HL-60 (cell line): ENCODE results near the gene GLT8D1.

ENCODE experiments used
- DNase-seq, 2 experiments: peaks; one replicate each; pipeline ENCODE4 v3.0.0-alpha.2; 2010 to 2020; ENCODE audit warnings: low read depth in 1 of 2, low spot score in 1 of 2
- H3K27ac ChIP-seq: fragments of 250-450 bp; sonication (Bioruptor Pico); replicated peaks from 2 replicates; pipeline ENCODE4 v1.5.1; 2020; ENCODE audit warnings: mild to moderate bottlenecking, moderate library complexity
- H3K27me3 ChIP-seq: fragments of 250-450 bp; sonication (Bioruptor Pico); 2 replicates; pipeline ENCODE4 v1.5.1; 2021; ENCODE audit warnings: mild to moderate bottlenecking, moderate library complexity; ENCODE audit not compliant: insufficient read depth, poor library complexity, severe bottlenecking
- H3K4me3 ChIP-seq: replicated peaks from 2 replicates; pipeline ENCODE4 v1.5.1; 2011; ENCODE audit warnings: mild to moderate bottlenecking, control low read depth, low read length; ENCODE audit not compliant: insufficient read depth
- GABPA ChIP-seq: IDR thresholded peaks from 2 replicates; pipeline ENCODE4 v1.6.1; 2012; ENCODE audit warnings: low read depth
- POLR2AphosphoS5 ChIP-seq: IDR thresholded peaks from 2 replicates; pipeline ENCODE4 v1.6.1; 2012; ENCODE audit warnings: low read depth
- SPI1 ChIP-seq: IDR thresholded peaks from 2 replicates; pipeline ENCODE4 v1.6.1; 2012; ENCODE audit warnings: low read depth, mild to moderate bottlenecking, borderline replicate concordance
- long read RNA-seq: library from polyadenylated mRNA; unstranded; transcript quantifications from one replicate; pipeline ENCODE4 v2.0.0, GENCODE V29; 2020
- TF ChIP-seq, protein P1 (sequence below): IDR thresholded peaks from one replicate; pipeline ENCODE4 v1.5.1; 2011; ENCODE audit warnings: low read length, control low read depth, inconsistent platforms; ENCODE audit not compliant: insufficient read depth
- TF ChIP-seq, protein P2 (sequence below): IDR thresholded peaks from 2 replicates; pipeline ENCODE4 v1.6.1; 2012; ENCODE audit warnings: low read depth; ENCODE audit not compliant: insufficient replicate concordance

GLT8D1 gene
- long read RNA-seq, transcript GLT8D1-201 (10 exons, 1,849 nt) = major isoform, 26 of 122 reads
- long read RNA-seq, partial matches to known transcripts = 10 of 122 reads
- long read RNA-seq, other reads (novel, unspliced or antisense) = 83 of 122 reads

DNA sequence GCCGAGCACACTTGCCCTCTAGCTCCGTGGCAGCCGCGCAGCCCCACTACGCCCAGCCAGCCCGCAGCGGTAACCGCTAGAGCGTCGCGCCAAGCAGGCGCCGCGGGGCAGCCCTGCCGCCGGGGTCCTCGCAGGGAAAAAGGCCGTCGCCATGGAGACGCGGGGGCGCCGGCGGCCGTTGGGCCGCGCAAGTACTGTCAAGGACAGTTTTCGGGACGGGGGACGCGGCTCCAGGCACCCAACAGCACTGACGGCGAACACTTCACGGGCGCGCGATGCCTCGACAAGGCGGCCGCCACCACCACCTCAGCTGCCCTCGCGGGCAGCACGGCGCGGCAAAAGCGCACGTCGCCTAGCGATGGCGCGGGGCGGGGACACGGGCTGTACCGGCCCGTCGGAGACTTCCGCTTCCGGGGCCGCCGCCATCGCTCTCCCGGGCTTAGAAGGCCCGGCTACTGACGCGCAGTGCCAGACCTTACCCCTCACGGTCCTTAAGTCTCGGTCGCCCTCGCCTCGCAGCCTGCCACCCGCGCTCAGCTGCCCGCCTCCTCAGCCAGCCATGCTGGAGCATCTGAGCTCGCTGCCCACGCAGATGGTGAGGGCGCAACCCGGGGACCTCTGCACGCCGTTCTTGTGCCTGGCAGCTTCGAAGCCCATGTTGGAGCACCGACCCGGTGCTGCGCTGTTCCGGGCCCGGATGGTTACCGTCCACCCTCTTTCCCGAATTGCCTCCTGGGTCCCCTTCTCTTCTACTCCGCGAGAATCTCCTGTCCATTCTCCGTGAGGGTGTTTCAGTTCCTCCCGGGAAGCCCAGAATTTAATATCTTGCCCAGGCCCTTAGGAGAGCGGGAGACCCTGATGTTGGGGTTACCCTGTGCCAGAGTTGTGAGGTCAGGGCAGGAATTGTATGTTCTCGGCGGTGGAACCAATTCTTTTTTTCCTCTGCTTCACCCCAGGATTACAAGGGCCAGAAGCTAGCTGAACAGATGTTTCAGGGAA lies at the start of gene GLT8D1, which contains the start of gene SPCS1:
TSS of gene GLT8D1 (minus strand) at position 104 of the 999 bp plus-strand sequence. CDS start 5,331 bp downstream, outside the sequence.
TSS of gene SPCS1 (plus strand) at position 419 of the 999 bp plus-strand sequence. CDS start at position 560, 141 bp downstream.
- peak; percentile 76 to 82 for DNase-seq
- Histone ChIP-seq H3K27ac (peak within 1 kb of the TSS; percentile 90), H3K27me3 (no peaks in the 10 kb centered on the region), H3K4me3 (peak within 1 kb of the TSS; percentile 76)
- TF ChIP-seq SPI1 (peak; percentile 47; the same call in 1 of the 2 replicates), GABPA (peak; percentile 94), POLR2AphosphoS5 (peak; percentile 78)
- TF ChIP-seq, protein P1, sequence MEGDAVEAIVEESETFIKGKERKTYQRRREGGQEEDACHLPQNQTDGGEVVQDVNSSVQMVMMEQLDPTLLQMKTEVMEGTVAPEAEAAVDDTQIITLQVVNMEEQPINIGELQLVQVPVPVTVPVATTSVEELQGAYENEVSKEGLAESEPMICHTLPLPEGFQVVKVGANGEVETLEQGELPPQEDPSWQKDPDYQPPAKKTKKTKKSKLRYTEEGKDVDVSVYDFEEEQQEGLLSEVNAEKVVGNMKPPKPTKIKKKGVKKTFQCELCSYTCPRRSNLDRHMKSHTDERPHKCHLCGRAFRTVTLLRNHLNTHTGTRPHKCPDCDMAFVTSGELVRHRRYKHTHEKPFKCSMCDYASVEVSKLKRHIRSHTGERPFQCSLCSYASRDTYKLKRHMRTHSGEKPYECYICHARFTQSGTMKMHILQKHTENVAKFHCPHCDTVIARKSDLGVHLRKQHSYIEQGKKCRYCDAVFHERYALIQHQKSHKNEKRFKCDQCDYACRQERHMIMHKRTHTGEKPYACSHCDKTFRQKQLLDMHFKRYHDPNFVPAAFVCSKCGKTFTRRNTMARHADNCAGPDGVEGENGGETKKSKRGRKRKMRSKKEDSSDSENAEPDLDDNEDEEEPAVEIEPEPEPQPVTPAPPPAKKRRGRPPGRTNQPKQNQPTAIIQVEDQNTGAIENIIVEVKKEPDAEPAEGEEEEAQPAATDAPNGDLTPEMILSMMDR = no peak

GRCh38 chr3:52754373-52754772 lies 48.8 kb upstream of the GLT8D1 start:
- Histone ChIP-seq H3K27me3 (no peaks in the 10 kb centered on the region), H3K27ac (no peak overlapping the region), H3K4me3 (no peak overlapping the region)
- no peak for DNase-seq
- TF ChIP-seq, protein P2, sequence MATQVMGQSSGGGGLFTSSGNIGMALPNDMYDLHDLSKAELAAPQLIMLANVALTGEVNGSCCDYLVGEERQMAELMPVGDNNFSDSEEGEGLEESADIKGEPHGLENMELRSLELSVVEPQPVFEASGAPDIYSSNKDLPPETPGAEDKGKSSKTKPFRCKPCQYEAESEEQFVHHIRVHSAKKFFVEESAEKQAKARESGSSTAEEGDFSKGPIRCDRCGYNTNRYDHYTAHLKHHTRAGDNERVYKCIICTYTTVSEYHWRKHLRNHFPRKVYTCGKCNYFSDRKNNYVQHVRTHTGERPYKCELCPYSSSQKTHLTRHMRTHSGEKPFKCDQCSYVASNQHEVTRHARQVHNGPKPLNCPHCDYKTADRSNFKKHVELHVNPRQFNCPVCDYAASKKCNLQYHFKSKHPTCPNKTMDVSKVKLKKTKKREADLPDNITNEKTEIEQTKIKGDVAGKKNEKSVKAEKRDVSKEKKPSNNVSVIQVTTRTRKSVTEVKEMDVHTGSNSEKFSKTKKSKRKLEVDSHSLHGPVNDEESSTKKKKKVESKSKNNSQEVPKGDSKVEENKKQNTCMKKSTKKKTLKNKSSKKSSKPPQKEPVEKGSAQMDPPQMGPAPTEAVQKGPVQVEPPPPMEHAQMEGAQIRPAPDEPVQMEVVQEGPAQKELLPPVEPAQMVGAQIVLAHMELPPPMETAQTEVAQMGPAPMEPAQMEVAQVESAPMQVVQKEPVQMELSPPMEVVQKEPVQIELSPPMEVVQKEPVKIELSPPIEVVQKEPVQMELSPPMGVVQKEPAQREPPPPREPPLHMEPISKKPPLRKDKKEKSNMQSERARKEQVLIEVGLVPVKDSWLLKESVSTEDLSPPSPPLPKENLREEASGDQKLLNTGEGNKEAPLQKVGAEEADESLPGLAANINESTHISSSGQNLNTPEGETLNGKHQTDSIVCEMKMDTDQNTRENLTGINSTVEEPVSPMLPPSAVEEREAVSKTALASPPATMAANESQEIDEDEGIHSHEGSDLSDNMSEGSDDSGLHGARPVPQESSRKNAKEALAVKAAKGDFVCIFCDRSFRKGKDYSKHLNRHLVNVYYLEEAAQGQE = no peak
- TF ChIP-seq POLR2AphosphoS5 (no peak), SPI1 (no peak), GABPA (no peak)
- TF ChIP-seq, protein P1 = no peak

- DNase-seq = no peak
- TF ChIP-seq GABPA (no peak), POLR2AphosphoS5 (no peak), SPI1 (no peak)
- TF ChIP-seq, protein P1 = no peak
- TF ChIP-seq, protein P2 = no peak
- H3K4me3 ChIP-seq = no peak overlapping the region
- no peak overlapping the region for H3K27ac ChIP-seq
- no peaks in the 10 kb centered on the region for H3K27me3 ChIP-seq
Measured at GRCh38 chr3:52752045-52752660, 46.6 kb upstream of the GLT8D1 start.
